ENCODE data around the gene SIN3A.

SIN3A gene

GRCh38 chr15:75456710-75457109, 5.2 kb upstream of the SIN3A start:
- TF ChIP-seq USF1 (IDR thresholded peaks at IDR 0.05) (no peak), MAX (IDR thresholded peaks at IDR 0.05) (no peak), CREB1 (IDR thresholded peaks at IDR 0.05; ENCODE audit: low read depth) (no peak), RAD21 (IDR thresholded peaks at IDR 0.05; ENCODE audit: low read depth) (no peak), REST (IDR thresholded peaks at IDR 0.05; ENCODE audit: low read depth) (no peak), FOXM1 (IDR thresholded peaks at IDR 0.05; ENCODE audit: borderline replicate concordance, low read depth) (no peak), YY1 (IDR thresholded peaks at IDR 0.05; ENCODE audit: low read depth) (no peak), ZBTB7A (IDR thresholded peaks at IDR 0.05; ENCODE audit: low read depth) (no peak), EGR1 (IDR thresholded peaks at IDR 0.05) (no peak), EP300 (IDR thresholded peaks at IDR 0.05; ENCODE audit: borderline replicate concordance) (no peak), TEAD4 (IDR thresholded peaks at IDR 0.05) (no peak), TCF12 (IDR thresholded peaks at IDR 0.05; ENCODE audit: low read depth) (no peak), NFIC (IDR thresholded peaks at IDR 0.05) (no peak), TAF1 (IDR thresholded peaks at IDR 0.05; ENCODE audit: low read depth) (no peak), CEBPB (IDR thresholded peaks at IDR 0.05) (no peak)

GRCh38 chr15:75455982-75456531, 4.6 kb upstream of the SIN3A start:
- TF ChIP-seq REST (IDR thresholded peaks at IDR 0.05; ENCODE audit: low read depth), result no peak
- no peak for TF ChIP-seq CREB1 (IDR thresholded peaks at IDR 0.05; ENCODE audit: low read depth)
- TF ChIP-seq MAX (IDR thresholded peaks at IDR 0.05), result peak; percentile 56
- 0 out of 2 replicates have a peak, but pooled peaks have one; percentile 30 for TF ChIP-seq TCF12 (IDR thresholded peaks at IDR 0.05; ENCODE audit: low read depth)
- TF ChIP-seq YY1 (IDR thresholded peaks at IDR 0.05; ENCODE audit: low read depth), result no peak
- TF ChIP-seq USF1 (IDR thresholded peaks at IDR 0.05), result no peak
- TF ChIP-seq CEBPB (IDR thresholded peaks at IDR 0.05), result no peak
- TF ChIP-seq TEAD4 (IDR thresholded peaks at IDR 0.05), result peak; percentile 25; the same call in 1 of the 2 replicates
- TF ChIP-seq TAF1 (IDR thresholded peaks at IDR 0.05; ENCODE audit: low read depth), result no peak
- no peak for TF ChIP-seq NFIC (IDR thresholded peaks at IDR 0.05)
- peak; percentile 41; the same call in 1 of the 2 replicates for TF ChIP-seq EGR1 (IDR thresholded peaks at IDR 0.05)
- TF ChIP-seq EP300 (IDR thresholded peaks at IDR 0.05; ENCODE audit: borderline replicate concordance), result no peak
- no peak for TF ChIP-seq RAD21 (IDR thresholded peaks at IDR 0.05; ENCODE audit: low read depth)
- no peak for TF ChIP-seq ZBTB7A (IDR thresholded peaks at IDR 0.05; ENCODE audit: low read depth)
- TF ChIP-seq FOXM1 (IDR thresholded peaks at IDR 0.05; ENCODE audit: borderline replicate concordance, low read depth), result no peak

- no peak for TF ChIP-seq TCF12 (IDR thresholded peaks at IDR 0.05; ENCODE audit: low read depth)
- no peak for TF ChIP-seq RAD21 (IDR thresholded peaks at IDR 0.05; ENCODE audit: low read depth)
- no peak for TF ChIP-seq CEBPB (IDR thresholded peaks at IDR 0.05)
- no peak for TF ChIP-seq EGR1 (IDR thresholded peaks at IDR 0.05)
- TF ChIP-seq CREB1 (IDR thresholded peaks at IDR 0.05; ENCODE audit: low read depth), result peak; percentile 39; the same call in 1 of the 2 replicates
- TF ChIP-seq YY1 (IDR thresholded peaks at IDR 0.05; ENCODE audit: low read depth), result no peak
- 0 out of 2 replicates have a peak, but pooled peaks have one; percentile 26 for TF ChIP-seq EP300 (IDR thresholded peaks at IDR 0.05; ENCODE audit: borderline replicate concordance)
- TF ChIP-seq USF1 (IDR thresholded peaks at IDR 0.05), result no peak
- TF ChIP-seq TAF1 (IDR thresholded peaks at IDR 0.05; ENCODE audit: low read depth), result peak; percentile 60; the same call in 1 of the 2 replicates
- TF ChIP-seq MAX (IDR thresholded peaks at IDR 0.05), result no peak
- TF ChIP-seq TEAD4 (IDR thresholded peaks at IDR 0.05), result no peak
- no peak for TF ChIP-seq FOXM1 (IDR thresholded peaks at IDR 0.05; ENCODE audit: borderline replicate concordance, low read depth)
- no peak for TF ChIP-seq REST (IDR thresholded peaks at IDR 0.05; ENCODE audit: low read depth)
- TF ChIP-seq NFIC (IDR thresholded peaks at IDR 0.05), result no peak
- TF ChIP-seq ZBTB7A (IDR thresholded peaks at IDR 0.05; ENCODE audit: low read depth), result peak; percentile 60; the same call in 1 of the 2 replicates
These were observed 4.0 kb upstream of the SIN3A start for GRCh38 chr15:75455424-75455981.

Measured in Ishikawa (cell line).